ENCODE measurements around the gene RNF121. TPM values are rescaled to one million over a fixed set of nuclear protein-coding genes. Genes with fewer than 3 reads are reported as not detected.
A peak's percentile ranks its signal among the peaks of the same experiment; 100 is the strongest.

The RNF121 gene
- total RNA-seq, 1 donor, result 32.2 TPM

DNA sequence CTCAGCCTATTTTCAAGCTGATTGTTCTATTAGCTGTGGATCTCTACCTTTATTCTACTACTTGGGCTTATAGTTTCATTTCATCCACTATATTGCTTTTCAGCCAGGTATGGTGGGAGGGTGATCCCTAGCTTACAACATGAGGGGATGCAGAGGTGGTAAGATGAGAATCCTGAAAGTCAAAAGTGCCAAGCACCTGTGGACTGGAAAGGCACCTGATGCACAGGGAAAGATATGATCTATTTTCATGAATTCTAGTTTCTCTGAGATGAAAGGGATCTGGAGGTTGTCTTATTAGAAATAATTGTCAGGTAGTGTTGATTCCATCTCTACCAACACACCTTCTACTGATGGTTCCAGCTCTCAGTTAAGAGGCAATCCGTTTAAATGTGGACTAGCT, 48.2 kb downstream of the RNF121 start:
- TF ChIP-seq, protein P1, sequence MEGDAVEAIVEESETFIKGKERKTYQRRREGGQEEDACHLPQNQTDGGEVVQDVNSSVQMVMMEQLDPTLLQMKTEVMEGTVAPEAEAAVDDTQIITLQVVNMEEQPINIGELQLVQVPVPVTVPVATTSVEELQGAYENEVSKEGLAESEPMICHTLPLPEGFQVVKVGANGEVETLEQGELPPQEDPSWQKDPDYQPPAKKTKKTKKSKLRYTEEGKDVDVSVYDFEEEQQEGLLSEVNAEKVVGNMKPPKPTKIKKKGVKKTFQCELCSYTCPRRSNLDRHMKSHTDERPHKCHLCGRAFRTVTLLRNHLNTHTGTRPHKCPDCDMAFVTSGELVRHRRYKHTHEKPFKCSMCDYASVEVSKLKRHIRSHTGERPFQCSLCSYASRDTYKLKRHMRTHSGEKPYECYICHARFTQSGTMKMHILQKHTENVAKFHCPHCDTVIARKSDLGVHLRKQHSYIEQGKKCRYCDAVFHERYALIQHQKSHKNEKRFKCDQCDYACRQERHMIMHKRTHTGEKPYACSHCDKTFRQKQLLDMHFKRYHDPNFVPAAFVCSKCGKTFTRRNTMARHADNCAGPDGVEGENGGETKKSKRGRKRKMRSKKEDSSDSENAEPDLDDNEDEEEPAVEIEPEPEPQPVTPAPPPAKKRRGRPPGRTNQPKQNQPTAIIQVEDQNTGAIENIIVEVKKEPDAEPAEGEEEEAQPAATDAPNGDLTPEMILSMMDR (IDR thresholded peaks at IDR 0.05; ENCODE audit: extremely low read depth, low read depth, low read length), result no peak
- no peaks in the 10 kb centered on the region for H3K4me1 ChIP-seq (ENCODE audit: insufficient read depth, low read length)
- no peak for DNase-seq (ENCODE audit: insufficient read length, low spot score, missing footprints)
- H3K27me3 ChIP-seq (ENCODE audit: insufficient read depth, low read length), result no peaks in the 10 kb centered on the region
- peaks cover 12% of the 10 kb centered on the region for H3K36me3 ChIP-seq (ENCODE audit: insufficient read depth, low read length)
- H3K4me2 ChIP-seq (ENCODE audit: insufficient read depth, low read length), result no peak overlapping the region
- no peaks in the 10 kb centered on the region for H3K9me3 ChIP-seq (ENCODE audit: low read depth, low read length)
- no peak overlapping the region for H3K27ac ChIP-seq (ENCODE audit: low read depth, low read length)
- H2AFZ ChIP-seq (ENCODE audit: low read length), result no peak overlapping the region
- H3K79me2 ChIP-seq (ENCODE audit: insufficient read depth, low read length), result peaks cover 14% of the 10 kb centered on the region
- H4K20me1 ChIP-seq (ENCODE audit: insufficient read depth, low read length), result peaks cover 25% of the 10 kb centered on the region
- H3K4me3 ChIP-seq (ENCODE audit: insufficient read depth, low read length), result no peak overlapping the region

DNA sequence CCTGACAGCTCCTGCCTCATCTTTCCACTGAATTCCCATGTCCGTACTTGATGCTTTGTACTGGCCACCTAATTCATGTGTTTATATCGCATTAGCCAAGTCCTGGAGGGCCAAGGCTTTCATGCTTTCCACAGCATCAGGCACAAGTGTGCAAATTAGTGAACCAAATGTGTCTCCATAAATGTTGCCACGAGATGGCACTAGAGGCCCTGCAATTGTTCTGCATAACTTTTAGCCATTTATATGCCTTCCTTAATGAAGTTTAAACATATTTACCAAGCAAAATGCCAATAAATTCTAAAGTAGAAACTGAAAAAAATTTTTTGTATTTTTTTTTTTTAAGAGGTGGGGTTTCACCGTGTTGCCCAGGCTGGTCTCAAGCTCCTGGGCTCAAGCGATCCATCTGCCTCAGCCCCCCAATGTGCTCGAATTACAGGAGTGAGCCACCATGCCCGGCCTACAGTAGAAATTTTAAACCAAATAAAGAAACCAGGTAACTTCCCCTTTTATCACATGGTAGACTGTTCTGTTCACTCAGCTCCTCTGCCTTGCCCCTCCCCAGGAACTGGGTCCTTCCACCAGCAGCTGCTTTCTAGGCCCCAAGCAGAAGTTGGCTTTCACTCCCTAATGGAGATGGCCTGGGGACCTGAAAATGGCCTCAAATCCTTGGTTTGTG, 49.0 kb downstream of the RNF121 start:
- Histone ChIP-seq H3K27ac (ENCODE audit: low read depth, low read length) (no peak overlapping the region), H3K36me3 (ENCODE audit: insufficient read depth, low read length) (peaks cover 16% of the 10 kb centered on the region), H4K20me1 (ENCODE audit: insufficient read depth, low read length) (peaks cover 27% of the 10 kb centered on the region), H3K9me3 (ENCODE audit: low read depth, low read length) (no peaks in the 10 kb centered on the region), H3K4me2 (ENCODE audit: insufficient read depth, low read length) (no peak overlapping the region), H2AFZ (ENCODE audit: low read length) (no peak overlapping the region), H3K4me3 (ENCODE audit: insufficient read depth, low read length) (no peak overlapping the region), H3K27me3 (ENCODE audit: insufficient read depth, low read length) (no peaks in the 10 kb centered on the region), H3K79me2 (ENCODE audit: insufficient read depth, low read length) (peaks cover 14% of the 10 kb centered on the region), H3K4me1 (ENCODE audit: insufficient read depth, low read length) (no peaks in the 10 kb centered on the region)
- TF ChIP-seq, protein P1 (IDR thresholded peaks at IDR 0.05; ENCODE audit: extremely low read depth, low read depth, low read length), result peak; percentile 73
- DNase-seq (ENCODE audit: insufficient read length, low spot score, missing footprints), result no peak

DNA sequence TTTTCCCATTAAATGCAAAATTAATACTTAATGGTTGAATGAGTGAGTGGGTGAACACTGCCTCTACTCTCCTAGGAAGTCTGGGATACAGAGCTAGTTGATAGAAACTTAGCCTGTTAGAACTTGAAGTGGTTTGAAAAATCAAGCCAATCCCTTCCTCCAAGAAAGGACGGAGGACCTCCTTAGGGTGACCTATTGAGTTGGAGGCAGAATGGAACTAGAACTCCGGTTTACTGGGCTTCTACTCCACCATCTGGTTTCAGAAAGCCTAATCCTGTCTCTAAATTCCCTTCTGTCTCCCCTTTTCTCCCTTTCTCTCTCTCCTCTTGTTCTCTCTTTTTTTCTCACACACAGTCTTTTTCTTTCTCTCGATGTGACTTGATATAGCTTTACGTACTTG, 50.2 kb downstream of the RNF121 start:
- peaks cover 14% of the 10 kb centered on the region for H3K79me2 ChIP-seq (ENCODE audit: insufficient read depth, low read length)
- peaks cover 27% of the 10 kb centered on the region for H4K20me1 ChIP-seq (ENCODE audit: insufficient read depth, low read length)
- H3K36me3 ChIP-seq (ENCODE audit: insufficient read depth, low read length), result peaks cover 23% of the 10 kb centered on the region
- TF ChIP-seq, protein P1 (IDR thresholded peaks at IDR 0.05; ENCODE audit: extremely low read depth, low read depth, low read length), result no peak
- no peak overlapping the region for H3K27ac ChIP-seq (ENCODE audit: low read depth, low read length)
- no peak for DNase-seq (ENCODE audit: insufficient read length, low spot score, missing footprints)
- no peaks in the 10 kb centered on the region for H3K27me3 ChIP-seq (ENCODE audit: insufficient read depth, low read length)
- H3K4me1 ChIP-seq (ENCODE audit: insufficient read depth, low read length), result no peaks in the 10 kb centered on the region
- H3K4me2 ChIP-seq (ENCODE audit: insufficient read depth, low read length), result no peak overlapping the region
- H2AFZ ChIP-seq (ENCODE audit: low read length), result no peak overlapping the region
- no peaks in the 10 kb centered on the region for H3K9me3 ChIP-seq (ENCODE audit: low read depth, low read length)
- no peak overlapping the region for H3K4me3 ChIP-seq (ENCODE audit: insufficient read depth, low read length)

DNA sequence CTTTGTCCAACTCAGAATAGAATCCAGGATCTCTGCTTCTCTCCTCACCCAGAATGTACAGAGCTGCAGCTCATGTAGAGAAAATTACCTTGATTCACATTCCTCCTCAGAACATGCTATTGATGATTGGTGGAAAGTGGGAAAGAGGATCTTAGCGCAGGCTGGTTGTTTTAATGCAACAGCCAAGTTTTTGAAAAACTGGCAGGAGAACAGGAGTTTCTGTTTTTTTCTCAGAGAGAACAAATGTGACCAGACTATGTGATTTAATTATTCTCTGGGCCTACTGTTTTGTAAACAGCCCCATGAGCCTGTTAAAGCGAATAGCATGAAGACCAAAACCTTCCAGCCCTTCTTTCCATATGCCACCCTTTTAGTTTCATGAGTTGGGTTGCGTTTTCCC, 50.8 kb downstream of the RNF121 start:
- H3K4me2 ChIP-seq (ENCODE audit: insufficient read depth, low read length), result no peak overlapping the region

More for the DNA sequence above, 50.8 kb downstream of the RNF121 start:
- TF ChIP-seq, protein P1 (IDR thresholded peaks at IDR 0.05; ENCODE audit: extremely low read depth, low read depth, low read length), result no peak
- peaks cover 23% of the 10 kb centered on the region for H3K36me3 ChIP-seq (ENCODE audit: insufficient read depth, low read length)
- H4K20me1 ChIP-seq (ENCODE audit: insufficient read depth, low read length), result peaks cover 27% of the 10 kb centered on the region
- no peak overlapping the region for H2AFZ ChIP-seq (ENCODE audit: low read length)
- H3K27me3 ChIP-seq (ENCODE audit: insufficient read depth, low read length), result no peaks in the 10 kb centered on the region
- H3K9me3 ChIP-seq (ENCODE audit: low read depth, low read length), result no peaks in the 10 kb centered on the region
- H3K4me1 ChIP-seq (ENCODE audit: insufficient read depth, low read length), result no peaks in the 10 kb centered on the region
- peaks cover 14% of the 10 kb centered on the region for H3K79me2 ChIP-seq (ENCODE audit: insufficient read depth, low read length)
- no peak overlapping the region for H3K27ac ChIP-seq (ENCODE audit: low read depth, low read length)
- no peak for DNase-seq (ENCODE audit: insufficient read length, low spot score, missing footprints)
- no peak overlapping the region for H3K4me3 ChIP-seq (ENCODE audit: insufficient read depth, low read length)
